Dermis microvascular lymphatic vessel endothelial cell (primary cell): Measurements from ENCODE around the gene PTPRG. TPM values are rescaled to one million over a fixed set of nuclear protein-coding genes. Genes with fewer than 3 reads are reported as not detected.
"Not testable (repeated sequence)": the region's sequence is repeated elsewhere in the genome, so short reads cannot be mapped to it uniquely, and the experiment has no call there.

Experiments
- DNase-seq, 2 donors: peaks; one replicate each; pipeline versions ENCODE4 v3.0.0 to v3.0.0-alpha.2; 2010; ENCODE audit warnings: low read depth in 2 of 2
- total RNA-seq: library from RNA; depleted of rRNA; stranded (reverse); fragments of >200 nt; gene quantifications from 2 replicates; pipeline ENCODE4 v1.2.1, GENCODE V29; 2014

The PTPRG gene
- total RNA-seq, 1 donor from 2014 or later, result 8.6 TPM

DNA sequence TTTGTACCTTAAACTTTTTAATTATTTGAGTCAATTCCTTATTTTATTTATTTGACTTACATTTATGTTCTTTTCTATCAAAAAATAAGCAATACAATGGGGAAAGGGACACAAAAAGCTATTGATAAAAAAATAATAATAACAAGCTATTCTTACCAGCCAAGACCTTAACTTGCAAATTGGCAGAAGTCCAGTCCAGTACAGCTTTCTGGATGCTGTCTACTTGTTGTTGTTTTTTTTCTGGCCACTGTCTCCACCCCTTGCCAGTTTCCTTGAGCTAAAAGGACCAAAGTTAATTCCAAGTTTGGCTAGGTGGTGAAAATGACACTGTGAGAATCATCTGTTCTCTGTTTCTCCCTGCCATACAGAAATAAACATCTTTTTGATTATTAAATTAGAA lies 232.2 kb downstream of the PTPRG start:
- peak in 1 of 2 donors; percentile 14 for DNase-seq

DNA sequence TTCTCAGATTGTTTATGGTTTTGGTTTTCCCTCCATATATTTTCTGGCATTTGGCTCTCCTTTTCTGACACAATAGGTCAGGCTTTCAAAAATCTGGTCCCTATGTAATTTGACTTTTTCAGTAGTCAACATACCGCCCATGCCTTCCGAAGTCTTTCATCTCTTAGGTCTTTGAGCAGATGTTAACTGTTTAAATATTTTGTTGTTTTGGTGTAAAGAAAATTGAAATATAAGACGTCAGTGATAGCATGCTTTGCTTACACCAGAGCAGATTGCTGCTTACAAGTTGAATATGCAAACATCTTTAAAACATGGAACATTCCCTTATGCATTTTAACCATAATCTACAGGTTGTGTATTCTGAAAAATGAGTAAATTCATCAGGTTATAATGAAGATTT lies 233.0 kb downstream of the PTPRG start:
- no peak for DNase-seq

GRCh38 chr3:61794961-61795360 lies 233.6 kb downstream of the PTPRG start:
- no peak for DNase-seq

DNA sequence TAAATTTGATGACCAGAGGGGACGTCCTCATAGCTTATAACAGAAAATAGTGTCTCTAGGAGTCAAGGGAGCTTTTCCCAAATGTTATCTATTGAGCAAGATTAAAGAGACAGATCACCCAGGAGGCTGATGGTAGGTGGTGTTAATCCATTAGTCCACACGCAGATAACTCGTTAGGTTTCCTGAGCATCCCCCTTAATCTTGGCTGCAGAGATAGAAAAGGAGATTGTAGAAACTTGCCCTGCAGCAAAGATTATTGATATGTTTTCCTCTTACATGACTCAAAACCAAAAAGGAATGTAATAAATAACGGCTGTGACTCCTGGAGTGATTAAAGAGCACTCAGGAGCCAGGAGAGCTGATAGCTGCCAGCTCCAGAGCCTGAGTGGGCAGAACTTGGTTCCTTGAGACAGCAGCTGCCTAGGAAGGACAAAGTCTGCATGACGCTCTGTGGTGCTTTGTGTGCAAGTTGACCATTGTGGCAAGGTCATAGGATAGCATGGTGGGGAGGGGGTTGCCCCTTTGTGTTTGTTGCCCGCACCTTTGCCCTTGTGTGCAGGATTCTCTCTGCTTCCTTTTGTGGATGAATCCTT lies 234.8 kb downstream of the PTPRG start:
- no peak for DNase-seq

DNA sequence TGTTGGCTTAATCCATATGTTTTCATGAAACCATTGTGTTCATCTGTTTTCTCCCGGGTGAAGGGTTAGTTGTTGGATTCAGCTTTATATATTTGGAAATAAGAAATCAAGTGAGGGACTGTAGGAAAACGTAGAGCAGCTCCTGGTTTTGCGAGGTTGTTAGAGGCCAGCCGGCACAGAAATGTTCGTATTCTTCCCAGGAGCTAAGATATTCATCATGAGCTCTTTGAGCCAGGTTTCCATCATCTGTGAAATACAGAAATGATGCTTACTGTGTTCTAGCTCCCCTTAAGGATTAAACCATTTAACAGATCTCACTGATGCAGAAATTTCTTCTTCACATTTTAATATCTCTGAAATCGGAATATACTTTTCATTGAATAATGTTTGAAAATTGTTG lies 235.5 kb downstream of the PTPRG start:
- DNase-seq, result no peak

GRCh38 chr3:61802772-61803171 lies 241.4 kb downstream of the PTPRG start:
- DNase-seq, result peak in 1 of 2 donors; percentile 7

DNA sequence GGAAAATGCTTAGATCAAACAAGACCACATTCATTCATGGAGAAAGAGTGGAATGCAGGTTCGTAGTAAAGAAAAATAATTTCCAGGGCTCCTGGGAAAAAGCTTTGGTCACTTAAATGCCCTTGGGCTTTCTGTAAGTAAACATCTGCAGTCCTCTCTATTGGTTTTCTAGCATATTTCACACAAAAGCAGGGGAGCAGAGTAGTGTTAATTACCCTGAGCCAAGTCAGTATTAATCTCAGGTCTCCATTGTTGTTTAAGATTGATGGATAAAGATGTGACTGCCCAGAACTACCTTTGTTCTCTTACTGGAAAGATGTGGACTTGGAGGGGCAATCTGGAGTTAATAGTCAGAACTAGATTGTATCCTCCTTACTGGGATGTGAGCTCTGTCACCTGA lies 242.6 kb downstream of the PTPRG start:
- DNase-seq, result no peak

- no peak for DNase-seq
Measured at GRCh38 chr3:61804782-61805181, 243.4 kb downstream of the PTPRG start.

- no peak for DNase-seq
Measured at GRCh38 chr3:61805510-61806080, 244.2 kb downstream of the PTPRG start.

DNA sequence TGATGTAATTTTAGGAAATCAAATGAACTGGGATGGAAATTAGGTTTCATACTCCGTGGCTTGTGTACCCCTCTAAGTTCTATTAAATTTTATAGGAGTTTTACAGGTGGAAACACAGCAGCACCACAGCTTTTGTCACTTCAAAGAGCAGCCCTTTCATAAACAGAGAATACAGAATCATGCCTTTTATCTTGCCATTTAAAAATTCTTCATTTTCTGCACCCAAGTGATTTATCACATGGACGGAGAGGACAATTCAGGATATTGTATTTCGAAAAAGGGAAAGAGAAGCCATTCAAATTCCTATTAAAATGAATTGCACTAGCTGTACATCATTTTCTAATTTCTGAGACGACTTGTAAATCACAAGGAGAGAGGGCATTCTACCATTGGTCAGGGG lies 245.4 kb downstream of the PTPRG start:
- no peak for DNase-seq

- no peak for DNase-seq
Measured at GRCh38 chr3:61807865-61808276, 246.5 kb downstream of the PTPRG start.

DNA sequence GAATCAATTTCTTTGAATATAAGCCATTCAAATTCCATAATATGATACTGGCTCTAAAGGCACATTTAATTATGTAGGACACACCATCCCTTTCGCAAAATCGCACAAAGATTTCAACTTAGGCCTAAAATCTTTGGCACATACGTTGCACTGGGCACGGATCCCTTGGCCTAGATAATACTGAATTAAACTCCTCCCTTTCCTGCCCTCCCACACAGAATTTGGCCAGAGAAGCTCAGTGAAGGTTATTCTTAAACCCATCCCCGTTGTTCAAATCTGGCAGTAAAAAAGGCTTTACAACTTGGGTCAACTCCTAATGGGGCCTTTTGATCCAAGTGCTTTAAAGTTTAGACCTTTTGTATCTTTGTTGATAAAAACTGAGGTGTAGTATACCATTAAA lies 247.2 kb downstream of the PTPRG start:
- no peak for DNase-seq

- DNase-seq, result no peak
Measured at GRCh38 chr3:61808999-61809398, 247.6 kb downstream of the PTPRG start.

GRCh38 chr3:61809879-61810278 lies 248.5 kb downstream of the PTPRG start:
- DNase-seq, result peak in 1 of 2 donors; percentile 22

DNA sequence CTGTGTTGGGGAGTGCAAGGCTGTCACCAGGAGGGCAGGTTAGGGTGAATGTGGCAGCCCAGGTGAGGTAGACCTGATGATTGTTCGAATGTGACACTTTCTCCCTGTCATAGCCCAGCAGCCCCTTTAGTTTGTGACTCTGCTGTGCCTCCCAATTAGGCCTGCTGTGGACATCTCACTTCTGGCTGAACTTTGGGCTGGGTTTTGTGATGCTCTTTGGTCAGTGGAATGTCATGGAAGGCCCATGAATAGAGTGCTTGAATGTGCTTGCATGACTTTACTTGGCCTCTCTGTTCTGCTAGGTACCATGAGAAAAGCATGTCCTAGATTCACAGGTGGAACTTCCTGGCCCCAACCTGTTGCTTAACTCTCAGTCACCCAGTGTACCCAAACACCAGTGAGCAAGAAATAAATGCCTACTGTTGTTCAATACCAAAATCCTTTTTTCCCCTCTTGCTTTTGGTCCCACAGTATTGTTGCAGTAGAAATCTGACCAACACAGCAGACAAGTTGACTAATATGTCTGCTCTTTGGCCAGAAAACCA lies 249.7 kb downstream of the PTPRG start:
- no peak for DNase-seq

- DNase-seq, result no peak
Measured at GRCh38 chr3:61811652-61812051, 250.3 kb downstream of the PTPRG start.

GRCh38 chr3:61812085-61812484 lies 250.7 kb downstream of the PTPRG start:
- no peak for DNase-seq

DNA sequence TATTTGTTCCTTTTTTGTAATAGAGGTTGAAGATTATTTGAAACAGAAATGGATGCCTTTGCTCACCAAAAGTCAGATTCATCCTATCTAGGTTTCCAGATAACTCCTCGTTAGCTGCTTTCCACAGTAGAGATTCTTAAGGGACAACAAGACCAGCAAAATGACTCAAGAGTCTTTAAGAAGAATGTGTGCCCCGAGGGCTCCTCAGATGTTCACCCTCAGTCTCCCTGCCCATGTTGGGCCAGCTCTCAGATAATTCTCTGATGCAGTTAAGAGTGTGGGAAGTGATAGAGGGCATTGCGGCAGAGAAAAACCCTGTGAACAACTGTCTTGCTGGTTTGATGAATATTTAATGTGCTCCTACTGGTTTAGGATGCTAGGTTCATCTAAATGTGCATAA lies 251.1 kb downstream of the PTPRG start:
- DNase-seq, result no peak

DNA sequence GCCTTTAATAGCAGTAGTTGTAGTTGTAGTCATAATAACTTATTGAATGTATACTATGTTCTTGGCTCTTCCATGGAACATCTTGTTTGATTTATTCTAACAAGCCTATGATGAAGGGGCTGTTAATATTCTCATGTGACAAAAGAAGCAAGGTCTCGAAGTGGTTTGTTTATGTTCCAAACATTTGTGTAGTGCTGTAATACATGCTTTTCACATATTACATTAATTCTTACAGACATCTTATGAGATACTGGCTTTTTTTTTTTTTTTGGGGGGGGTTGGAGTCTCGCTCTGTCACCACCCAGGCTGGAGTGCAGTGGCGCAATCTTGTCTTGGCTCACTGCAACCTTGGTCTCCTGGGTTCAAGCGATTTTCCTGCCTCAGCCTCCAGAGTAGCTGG lies 252.3 kb downstream of the PTPRG start:
- DNase-seq, result no peak

GRCh38 chr3:61814674-61815073 lies 253.3 kb downstream of the PTPRG start:
- DNase-seq, result no peak

DNA sequence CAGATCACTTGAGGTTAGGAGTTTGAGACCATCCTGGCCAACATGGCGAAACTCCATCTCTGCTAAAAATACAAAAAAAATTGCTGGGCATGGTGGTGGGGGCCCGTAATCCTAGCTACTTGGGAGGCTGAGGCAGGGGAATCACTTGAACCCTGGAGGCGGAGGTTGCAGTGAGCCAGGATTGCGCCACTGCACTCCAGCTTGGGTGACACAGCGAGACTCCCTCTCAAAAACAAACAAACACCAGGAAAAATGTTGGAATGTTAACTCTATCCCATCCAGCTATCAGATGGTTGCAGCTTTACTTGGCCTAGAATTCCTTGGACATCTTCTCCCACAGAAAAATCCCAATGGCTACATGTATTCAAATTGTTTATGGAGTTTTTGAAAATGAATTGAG lies 254.9 kb downstream of the PTPRG start:
- DNase-seq, result not testable (repeated sequence)

DNA sequence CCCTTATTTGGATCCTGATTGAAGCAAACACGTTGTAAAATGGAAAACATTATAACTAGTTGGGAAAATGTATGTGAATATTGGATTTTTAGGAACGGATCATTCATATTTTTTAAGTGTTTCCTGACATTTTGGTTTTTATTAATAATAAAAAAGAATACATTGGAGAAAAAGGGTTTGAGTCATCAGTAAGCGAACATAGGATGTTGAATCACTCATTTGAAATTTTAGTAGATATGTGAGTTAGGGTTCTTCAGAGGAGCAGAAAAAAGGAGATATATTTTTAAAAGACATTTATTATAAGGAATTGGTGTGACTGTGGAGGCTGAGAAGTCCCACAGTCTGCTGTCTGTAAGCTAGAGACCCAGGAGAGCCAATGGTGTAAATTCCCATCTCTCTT lies 258.5 kb downstream of the PTPRG start:
- peak in 1 of 2 donors; percentile 12 for DNase-seq

GRCh38 chr3:61820306-61820992 lies 259.1 kb downstream of the PTPRG start:
- no peak for DNase-seq
